ENCODE data around the gene HIVEP2. TPM values are rescaled to one million over a fixed set of nuclear protein-coding genes. Genes with fewer than 3 reads are reported as not detected.

The HIVEP2 gene
- total RNA-seq, 2 donors from 2014 or later, result 1.7 to 2.4 TPM

GRCh38 chr6:142823256-142823902, 121.6 kb downstream of the HIVEP2 start:
- Mint-ChIP-seq H3K27ac (no peak overlapping the region), H3K9me3 (no peaks in the 10 kb centered on the region), H3K4me1 (peaks cover 5% of the 10 kb centered on the region), H3K36me3 (ENCODE audit: low read depth) (no peaks in the 10 kb centered on the region), H3K27me3 (ENCODE audit: insufficient read depth) (no peaks in the 10 kb centered on the region), H3K4me3 (no peak overlapping the region)
- no peak for DNase-seq
- H3K9ac ChIP-seq (ENCODE audit: extremely low read depth, low read length, poor library complexity, severe bottlenecking), result no peak overlapping the region
- H3K4me1 ChIP-seq (ENCODE audit: control insufficient read depth, insufficient read depth, low read length), result no peaks in the 10 kb centered on the region
- H3K27ac ChIP-seq (ENCODE audit: low read depth, low read length), result no peak overlapping the region
- no peaks in the 10 kb centered on the region for H3K9me3 ChIP-seq (ENCODE audit: control insufficient read depth, low read length)
- WGBS, 2 experiments (ENCODE audit: insufficient coverage in 1 of 2, insufficient read length in 1 of 2), result 83 to 90% methylated on average over 8 to 10 of the region's 10 CpGs
- peak; percentile 19 for TF ChIP-seq CTCF (conservative IDR thresholded peaks at IDR 0.05)
- no peaks in the 10 kb centered on the region for H3K36me3 ChIP-seq (ENCODE audit: control insufficient read depth, insufficient read depth, low read length)
- H3K4me3 ChIP-seq (ENCODE audit: low read length), result no peak overlapping the region
- no peaks in the 10 kb centered on the region for H3K27me3 ChIP-seq (ENCODE audit: control insufficient read depth, insufficient read depth, low read length, poor library complexity, severe bottlenecking)

- no peaks in the 10 kb centered on the region for H3K9me3 ChIP-seq (ENCODE audit: control insufficient read depth, low read length)
- no peak overlapping the region for H3K4me3 ChIP-seq (ENCODE audit: low read length)
- no peak overlapping the region for H3K27ac ChIP-seq (ENCODE audit: low read depth, low read length)
- WGBS, 2 experiments (ENCODE audit: insufficient coverage in 1 of 2, insufficient read length in 1 of 2), result 0 to 50% methylated on average over 1 to 3 of the region's 3 CpGs
- no peaks in the 10 kb centered on the region for H3K27me3 ChIP-seq (ENCODE audit: control insufficient read depth, insufficient read depth, low read length, poor library complexity, severe bottlenecking)
- H3K9me3 Mint-ChIP-seq, result no peaks in the 10 kb centered on the region
- H3K4me1 Mint-ChIP-seq, result peaks cover 5% of the 10 kb centered on the region
- no peaks in the 10 kb centered on the region for H3K36me3 Mint-ChIP-seq (ENCODE audit: low read depth)
- H3K4me3 Mint-ChIP-seq, result no peak overlapping the region
- H3K36me3 ChIP-seq (ENCODE audit: control insufficient read depth, insufficient read depth, low read length), result no peaks in the 10 kb centered on the region
- no peaks in the 10 kb centered on the region for H3K27me3 Mint-ChIP-seq (ENCODE audit: insufficient read depth)
- H3K9ac ChIP-seq (ENCODE audit: extremely low read depth, low read length, poor library complexity, severe bottlenecking), result no peak overlapping the region
- peak; percentile 91 for DNase-seq
- TF ChIP-seq CTCF (conservative IDR thresholded peaks at IDR 0.05), result peak; percentile 89
- no peaks in the 10 kb centered on the region for H3K4me1 ChIP-seq (ENCODE audit: control insufficient read depth, insufficient read depth, low read length)
- H3K27ac Mint-ChIP-seq, result no peak overlapping the region
Measured at GRCh38 chr6:142822842-142823241, 122.1 kb downstream of the HIVEP2 start.

GRCh38 chr6:142822383-142822782, 122.6 kb downstream of the HIVEP2 start:
- no peak overlapping the region for H3K9ac ChIP-seq (ENCODE audit: extremely low read depth, low read length, poor library complexity, severe bottlenecking)
- H3K4me3 Mint-ChIP-seq, result no peak overlapping the region
- H3K9me3 ChIP-seq (ENCODE audit: control insufficient read depth, low read length), result no peaks in the 10 kb centered on the region
- no peak overlapping the region for H3K27ac ChIP-seq (ENCODE audit: low read depth, low read length)
- H3K4me1 Mint-ChIP-seq, result peaks cover 5% of the 10 kb centered on the region
- no peaks in the 10 kb centered on the region for H3K27me3 Mint-ChIP-seq (ENCODE audit: insufficient read depth)
- no peaks in the 10 kb centered on the region for H3K4me1 ChIP-seq (ENCODE audit: control insufficient read depth, insufficient read depth, low read length)
- H3K4me3 ChIP-seq (ENCODE audit: low read length), result no peak overlapping the region
- DNase-seq, result no peak
- no peaks in the 10 kb centered on the region for H3K36me3 ChIP-seq (ENCODE audit: control insufficient read depth, insufficient read depth, low read length)
- H3K9me3 Mint-ChIP-seq, result no peaks in the 10 kb centered on the region
- H3K27me3 ChIP-seq (ENCODE audit: control insufficient read depth, insufficient read depth, low read length, poor library complexity, severe bottlenecking), result no peaks in the 10 kb centered on the region
- no peak overlapping the region for H3K27ac Mint-ChIP-seq
- no peaks in the 10 kb centered on the region for H3K36me3 Mint-ChIP-seq (ENCODE audit: low read depth)
- 93 to 100% methylated on average over 1 of the region's 1 CpG for WGBS, 2 experiments (ENCODE audit: insufficient coverage in 1 of 2, insufficient read length in 1 of 2)
- no peak for TF ChIP-seq CTCF (conservative IDR thresholded peaks at IDR 0.05)

Measured in endodermal cell (in vitro differentiated cells).